ENCODE data around the gene SLC25A39.
"Not testable (repeated sequence)": the region's sequence is repeated elsewhere in the genome, so short reads cannot be mapped to it uniquely, and the experiment has no call there.

The SLC25A39 gene

DNA sequence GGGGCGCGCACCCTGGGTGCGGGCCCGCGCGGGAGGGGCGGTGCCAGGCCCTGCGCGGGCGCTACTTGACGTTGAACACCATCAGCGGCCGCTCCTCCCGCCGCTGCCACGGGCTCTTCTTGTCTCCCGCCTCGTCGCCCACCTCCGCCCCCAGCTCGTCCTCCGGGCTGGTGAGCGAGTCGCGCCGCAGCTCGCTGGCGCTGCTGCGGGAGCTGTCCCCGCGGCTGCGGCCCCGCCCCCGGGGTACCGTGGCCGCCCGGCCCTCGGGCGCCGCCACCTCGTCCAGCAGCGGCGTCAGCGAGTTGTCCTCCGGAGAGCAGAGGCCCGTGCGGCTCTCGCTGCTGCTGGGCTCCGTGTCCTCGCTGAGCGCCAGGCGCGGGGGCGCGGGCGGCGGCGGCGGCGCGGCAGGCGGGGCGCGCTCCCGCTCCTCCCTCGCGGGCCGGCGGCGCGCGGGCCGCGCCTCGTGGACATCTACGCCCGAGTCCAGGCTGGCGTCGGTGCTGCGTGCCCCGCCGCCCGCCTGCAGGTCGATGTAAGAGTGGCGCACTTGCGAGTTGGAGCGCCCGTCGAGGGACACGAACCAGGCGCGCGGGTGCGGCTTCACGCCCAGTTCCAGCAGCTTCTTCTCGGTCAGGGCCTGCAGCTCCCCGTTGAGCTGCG lies 29.2 kb upstream of the SLC25A39 start:
- FAIRE-seq = no peak

DNA sequence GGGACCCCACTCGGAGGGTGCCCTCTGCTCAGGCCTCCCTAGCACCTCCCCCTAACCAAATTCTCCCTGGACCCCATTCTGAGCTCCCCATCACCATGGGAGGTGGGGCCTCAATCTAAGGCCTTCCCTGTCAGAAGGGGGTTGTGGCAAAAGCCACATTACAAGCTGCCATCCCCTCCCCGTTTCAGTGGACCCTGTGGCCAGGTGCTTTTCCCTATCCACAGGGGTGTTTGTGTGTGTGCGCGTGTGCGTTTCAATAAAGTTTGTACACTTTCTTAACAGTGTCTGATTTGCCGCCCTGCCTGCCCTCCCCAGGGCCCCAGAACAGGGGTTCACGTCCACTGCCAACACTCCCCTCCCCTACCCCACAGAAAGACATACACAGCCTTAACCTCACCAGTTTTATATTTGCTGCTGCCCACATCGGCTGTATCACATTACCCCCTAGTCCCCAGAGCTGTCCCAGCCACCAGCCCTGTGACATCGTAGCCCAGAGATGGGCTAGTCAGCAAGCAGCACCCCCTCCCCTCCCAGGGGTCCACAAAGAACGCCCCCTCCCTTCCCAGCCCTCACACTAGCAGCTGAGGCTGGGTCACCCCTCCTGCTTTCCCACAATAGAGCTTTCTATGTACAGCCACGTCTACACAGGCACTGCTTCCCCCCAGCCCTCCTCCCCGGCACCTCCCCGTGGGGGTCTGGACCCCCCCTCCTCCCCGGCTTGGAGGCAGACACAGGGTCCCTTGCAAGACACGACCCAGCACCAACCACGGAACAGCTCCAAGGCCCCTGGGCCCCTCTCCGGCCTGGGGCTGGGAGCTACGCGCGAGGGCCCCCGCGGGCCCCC lies 28.4 kb upstream of the SLC25A39 start:
- FAIRE-seq = no peak

- no peak for FAIRE-seq
These were observed 27.6 kb upstream of the SLC25A39 start for GRCh38 chr17:44351961-44352827.

DNA sequence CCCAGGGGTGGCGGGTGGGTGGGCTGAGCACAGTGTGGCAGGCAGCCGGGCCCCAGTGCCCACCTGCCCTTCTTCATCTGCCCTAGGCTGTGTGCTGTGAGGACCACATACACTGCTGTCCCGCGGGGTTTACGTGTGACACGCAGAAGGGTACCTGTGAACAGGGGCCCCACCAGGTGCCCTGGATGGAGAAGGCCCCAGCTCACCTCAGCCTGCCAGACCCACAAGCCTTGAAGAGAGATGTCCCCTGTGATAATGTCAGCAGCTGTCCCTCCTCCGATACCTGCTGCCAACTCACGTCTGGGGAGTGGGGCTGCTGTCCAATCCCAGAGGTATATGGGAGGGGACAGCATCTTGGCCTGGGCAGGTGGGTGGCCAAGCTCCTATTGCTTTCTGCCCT lies 26.8 kb upstream of the SLC25A39 start:
- FAIRE-seq = no peak

DNA sequence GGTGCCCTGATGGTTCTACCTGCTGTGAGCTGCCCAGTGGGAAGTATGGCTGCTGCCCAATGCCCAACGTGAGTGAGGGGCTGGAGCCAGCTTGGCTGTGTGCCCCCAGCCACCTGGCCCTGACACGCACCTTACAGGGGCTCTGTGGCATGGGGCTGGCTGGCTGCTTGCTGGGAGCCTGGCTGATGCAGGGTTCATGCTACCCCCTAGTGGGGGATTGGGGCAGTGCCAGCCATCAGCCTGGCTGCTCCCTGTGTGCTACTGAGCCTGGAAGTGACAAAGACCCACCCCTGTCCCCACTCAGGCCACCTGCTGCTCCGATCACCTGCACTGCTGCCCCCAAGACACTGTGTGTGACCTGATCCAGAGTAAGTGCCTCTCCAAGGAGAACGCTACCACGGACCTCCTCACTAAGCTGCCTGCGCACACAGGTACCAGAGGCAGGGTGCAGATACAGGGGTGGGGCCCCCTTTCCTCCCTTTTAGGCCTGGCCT lies 26.2 kb upstream of the SLC25A39 start:
- no peak for FAIRE-seq

GRCh38 chr17:44349553-44350070 lies 25.0 kb upstream of the SLC25A39 start:
- FAIRE-seq = no peak

DNA sequence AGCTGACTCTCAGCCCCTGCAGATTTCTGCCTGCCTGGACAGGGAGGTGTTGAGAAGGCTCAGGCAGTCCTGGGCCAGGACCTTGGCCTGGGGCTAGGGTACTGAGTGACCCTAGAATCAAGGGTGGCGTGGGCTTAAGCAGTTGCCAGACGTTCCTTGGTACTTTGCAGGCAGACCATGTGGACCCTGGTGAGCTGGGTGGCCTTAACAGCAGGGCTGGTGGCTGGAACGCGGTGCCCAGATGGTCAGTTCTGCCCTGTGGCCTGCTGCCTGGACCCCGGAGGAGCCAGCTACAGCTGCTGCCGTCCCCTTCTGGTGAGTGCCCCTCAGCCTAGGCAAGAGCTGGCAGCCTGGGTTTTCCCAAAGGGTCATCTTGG lies 24.4 kb upstream of the SLC25A39 start:
- no peak for FAIRE-seq

GRCh38 chr17:44348234-44348987 lies 23.8 kb upstream of the SLC25A39 start:
- no peak for FAIRE-seq

DNA sequence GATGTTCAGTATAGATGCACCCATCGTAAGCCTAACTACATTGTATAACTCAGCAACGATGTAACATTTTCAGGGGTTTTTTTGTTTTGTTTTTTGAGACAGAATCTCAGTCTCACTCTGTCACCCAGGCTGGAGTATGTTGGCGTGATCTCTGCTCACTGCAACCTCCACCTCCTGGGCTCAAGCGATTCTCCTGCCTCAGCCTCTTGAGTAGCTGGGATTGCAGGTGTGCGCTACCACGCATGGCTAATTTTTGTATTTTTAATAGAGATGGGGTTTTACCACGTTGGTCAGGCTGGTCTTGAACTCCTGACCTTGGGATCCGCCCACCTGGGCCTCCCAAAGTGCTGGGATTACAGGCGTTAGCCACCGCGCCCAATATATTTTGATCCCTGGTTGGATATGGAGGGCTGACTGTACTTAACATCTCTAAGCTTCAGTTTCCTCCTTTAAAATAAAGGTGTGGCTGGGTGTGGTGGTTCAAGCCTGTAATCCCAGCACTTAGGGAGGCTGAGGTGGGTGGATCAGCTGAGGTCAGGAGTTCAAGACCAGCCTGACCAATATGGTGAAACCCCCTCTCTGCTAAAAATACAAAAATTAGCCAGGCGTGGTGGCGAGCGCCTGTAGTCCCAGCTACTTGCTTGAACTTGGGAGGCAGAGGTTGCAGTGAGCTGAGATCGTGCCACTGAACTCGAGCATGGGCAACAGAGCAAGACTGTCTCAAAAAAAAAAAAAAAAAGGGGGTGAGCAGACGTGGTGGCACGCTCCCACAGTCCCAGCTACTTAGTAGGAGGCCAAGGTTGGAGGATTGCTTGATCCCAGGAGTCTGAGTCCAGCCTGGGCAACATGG lies 22.8 kb upstream of the SLC25A39 start:
- FAIRE-seq = not testable (repeated sequence)

DNA sequence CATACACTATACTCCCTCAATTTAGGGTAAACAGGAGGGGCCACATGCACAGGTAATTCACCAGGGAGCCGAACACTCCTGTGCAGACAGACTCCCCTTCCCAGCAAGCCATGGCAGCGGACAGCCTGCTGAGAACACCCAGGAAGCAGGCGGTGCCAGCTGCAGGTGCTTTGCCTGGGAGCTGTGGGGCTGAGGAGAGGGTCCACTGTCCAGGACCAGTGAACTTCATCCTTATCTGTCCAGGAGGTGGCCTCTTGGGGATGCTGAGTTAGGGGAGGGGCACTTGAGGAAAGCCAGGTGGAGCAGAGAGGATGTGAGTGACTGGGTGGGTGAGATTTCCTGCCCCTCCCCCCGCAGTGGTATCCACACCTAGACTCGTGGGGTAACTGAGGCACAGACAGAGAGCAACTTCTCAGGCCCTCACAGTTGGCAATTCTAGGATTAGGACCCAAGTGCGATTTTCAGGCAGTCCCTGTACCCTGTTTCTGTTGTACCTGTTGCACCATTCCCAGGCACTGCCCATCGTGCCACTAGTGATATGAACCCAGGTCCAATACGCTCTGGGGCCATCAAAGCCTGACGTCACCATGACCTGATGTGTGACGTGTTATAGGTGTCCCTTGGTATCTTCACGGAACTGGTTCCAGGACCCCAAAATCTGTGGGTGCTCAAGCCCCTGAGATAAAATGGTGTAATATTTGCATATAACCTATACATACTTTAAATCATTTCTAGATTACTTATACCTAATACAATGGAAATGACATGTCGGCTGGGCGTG lies 21.6 kb upstream of the SLC25A39 start:
- no peak for FAIRE-seq

DNA sequence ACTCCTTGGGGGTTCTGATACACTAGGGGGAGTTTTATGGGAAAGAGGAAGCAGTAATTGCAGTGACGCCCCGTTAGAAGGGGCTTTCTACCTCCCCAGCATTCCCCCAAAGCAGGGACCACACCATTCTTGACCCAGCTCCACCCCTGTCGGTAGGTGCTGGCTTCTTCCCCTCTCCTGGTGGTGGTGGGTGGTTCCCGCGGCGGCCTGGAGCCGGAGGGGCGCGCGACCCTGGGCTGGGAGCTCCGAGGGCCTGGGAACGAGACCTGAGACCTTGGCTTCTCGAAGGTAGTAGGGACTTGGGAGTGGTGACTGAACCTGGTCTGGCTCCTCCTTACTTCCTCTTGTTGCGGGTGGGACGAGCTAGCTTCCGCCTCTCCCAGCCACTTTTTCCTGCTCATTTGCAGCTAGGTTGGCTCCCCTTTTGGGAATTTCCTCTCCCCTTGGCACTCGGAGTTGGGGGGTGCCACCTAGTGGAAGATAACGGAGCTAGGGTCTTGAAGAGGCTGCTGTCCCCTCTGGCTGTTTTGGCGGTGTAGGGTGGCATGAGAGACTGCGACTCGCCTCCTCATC lies 20.9 kb upstream of the SLC25A39 start:
- no peak for FAIRE-seq

- FAIRE-seq = peak; percentile 51
These were observed 20.4 kb upstream of the SLC25A39 start, which contains the start of gene GRN for GRCh38 chr17:44344939-44345453. GRN (plus strand) TSS chr17:44345302; CDS start chr17:44349165, 3,863 bp downstream.

- no peak for FAIRE-seq
These were observed 19.0 kb upstream of the SLC25A39 start for GRCh38 chr17:44343510-44344209.

DNA sequence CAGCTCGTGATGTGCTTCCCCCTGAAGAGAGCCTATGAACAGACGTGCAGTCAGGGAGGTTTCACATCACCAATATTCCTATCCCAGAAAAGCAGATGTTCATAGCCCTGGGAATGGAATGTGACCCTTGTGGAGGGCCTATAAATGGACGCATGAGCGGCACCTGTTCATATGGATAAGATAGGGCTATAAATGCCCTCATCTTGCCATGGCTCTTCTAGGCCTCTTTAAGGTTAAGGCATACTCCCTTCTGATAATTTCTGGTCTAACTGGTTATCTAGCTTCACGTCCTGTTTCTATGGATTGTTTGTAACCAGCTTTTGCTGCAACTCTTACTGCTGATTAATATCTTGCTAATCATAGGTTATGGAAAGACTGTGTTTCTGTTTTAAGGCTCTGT lies 15.9 kb upstream of the SLC25A39 start:
- FAIRE-seq = not testable (repeated sequence)

DNA sequence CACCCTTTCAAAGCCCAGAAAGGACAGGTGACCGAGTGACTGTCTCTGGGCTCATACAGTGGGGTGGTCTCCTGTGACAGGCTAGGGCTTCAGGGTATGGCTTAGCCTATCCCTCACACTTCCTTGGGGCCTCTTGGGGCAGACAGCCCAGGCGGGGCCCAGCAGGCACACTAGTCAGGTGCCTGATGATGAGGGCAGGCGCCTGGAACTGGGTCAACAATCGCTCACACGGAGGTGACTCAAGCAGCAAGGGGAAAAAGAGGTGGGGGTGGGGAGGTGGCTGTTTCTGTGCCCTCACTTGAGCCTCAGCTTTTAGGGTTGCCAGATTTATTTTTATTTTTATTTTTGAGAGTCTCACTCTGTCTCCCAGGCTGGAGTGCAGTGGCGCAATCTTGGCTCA lies 14.1 kb upstream of the SLC25A39 start:
- no peak for FAIRE-seq

DNA sequence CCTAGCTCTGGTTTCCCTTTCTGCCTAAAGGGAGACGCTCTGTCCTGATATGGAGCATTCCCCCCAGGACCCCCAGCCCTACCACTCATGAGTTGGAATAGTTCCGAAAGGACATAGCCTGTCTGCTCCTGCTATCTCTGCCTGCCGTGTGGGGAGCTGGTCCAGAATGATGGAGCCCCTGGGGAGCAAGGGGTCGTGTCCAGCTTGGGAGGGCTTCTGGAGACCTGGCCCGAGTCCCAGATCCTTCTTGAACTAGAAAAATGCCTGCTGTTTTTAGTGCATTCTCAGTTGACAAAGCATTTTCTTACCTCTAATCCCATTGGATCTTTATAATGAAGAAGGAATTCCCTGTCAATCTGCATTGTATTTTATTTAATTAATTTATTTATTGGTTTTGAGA lies 11.3 kb upstream of the SLC25A39 start:
- no peak for FAIRE-seq

GRCh38 chr17:44335564-44335963 lies 10.9 kb upstream of the SLC25A39 start:
- FAIRE-seq = no peak

DNA sequence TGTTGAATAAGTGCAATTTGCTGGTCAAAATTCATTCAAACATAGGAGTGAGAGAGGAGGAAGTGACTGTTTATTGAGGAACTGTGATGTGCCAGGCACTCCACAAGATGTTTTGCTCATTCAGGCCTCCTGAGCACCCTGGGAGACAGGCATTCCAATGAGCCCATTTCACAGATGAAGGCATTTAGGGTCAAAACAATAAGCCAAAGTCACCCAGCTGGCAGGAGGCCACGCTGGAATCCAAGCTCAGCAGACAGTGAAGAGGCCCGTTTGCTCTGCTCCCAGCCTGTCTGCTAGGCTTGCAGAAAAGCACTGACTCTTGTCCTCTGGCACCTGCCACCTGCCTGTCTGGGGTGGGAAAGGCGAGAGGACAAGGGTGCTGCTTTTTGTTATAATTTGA lies 10.1 kb upstream of the SLC25A39 start:
- FAIRE-seq = no peak

DNA sequence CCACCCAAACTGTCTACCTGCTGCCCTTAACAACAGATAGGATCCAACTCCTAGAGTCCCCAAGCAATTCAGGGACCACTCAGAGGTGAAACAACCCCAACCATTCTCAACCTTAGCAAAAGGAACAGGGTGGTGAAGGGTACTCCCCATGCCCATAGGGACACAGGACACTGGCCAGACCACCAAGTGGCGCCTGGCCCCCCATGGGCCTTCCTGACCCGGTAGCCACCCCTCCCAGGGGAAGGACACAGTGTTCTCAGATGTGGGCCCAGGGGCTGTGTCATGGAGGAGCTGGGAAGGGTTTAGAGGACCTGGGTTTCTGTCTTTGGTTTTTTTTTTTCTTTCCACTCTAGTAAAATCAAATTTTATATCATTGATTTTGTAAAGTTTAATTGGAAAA lies 9.7 kb upstream of the SLC25A39 start:
- no peak for FAIRE-seq

All from colon (tissue), 2 donors.